HepG2 (cell line): ENCODE measurements around the gene FUT6. TPM values are rescaled to one million over a fixed set of nuclear protein-coding genes. Genes with fewer than 3 reads are reported as not detected.

Experiments used
- polyA plus RNA-seq, 8 experiments: library from polyadenylated mRNA; depleted of rRNA in 3 of 8; stranded (reverse) in 7 of 8; unstranded in 1 of 8; fragments of >200 nt; fragmentation: Illumina TruSeq in 4 of 8; extraction: Trizol in 4 of 8; gene quantifications; 2 replicates each; pipeline versions ENCODE4 v1.2.1 to v1.2.3, GENCODE V29; 2011 to 2016; ENCODE audit warnings: low read depth in 4 of 8, missing spikeins in 1 of 8, mixed read lengths in 1 of 8; ENCODE audit not compliant: insufficient read depth in 1 of 8
- total RNA-seq, 5 experiments: library from RNA; depleted of rRNA; stranded (reverse); fragments of >200 nt; fragmentation: Illumina TruSeq; extraction: Trizol; gene quantifications; 2 replicates each; pipeline ENCODE4 v1.2.3, GENCODE V29; 2016; ENCODE audit warnings: low read depth in 1 of 5

Gene FUT6
- total and polyA plus RNA-seq, 2 of the 13 experiments (the other 11 are each of a cell fraction or from before 2014, with no cell fraction given), result 8.2 to 27.7 TPM

Other genes starting within 250 kb of the FUT6 start
- 22.9 and 31.5 TPM in 2 replicates for gene SAFB2, start 216.9 kb downstream of the FUT6 start, total RNA-seq (2016; rRNA removed; fragmentation: Illumina TruSeq; extraction: Trizol)
- 11.2 and 16.8 TPM in 2 replicates for gene SAFB2, start 216.9 kb downstream of the FUT6 start, polyA plus RNA-seq (2011; rRNA removed)
- 28.4 and 43.4 TPM in 2 replicates for gene SAFB, start 216.6 kb downstream of the FUT6 start, total RNA-seq (2016; rRNA removed; fragmentation: Illumina TruSeq; extraction: Trizol)
- gene SAFB, start 216.6 kb downstream of the FUT6 start, polyA plus RNA-seq (2011; rRNA removed), result 21.0 and 27.2 TPM in 2 replicates
- 35.4 and 37.9 TPM in 2 replicates for gene MICOS13, start 159.2 kb downstream of the FUT6 start, total RNA-seq (2016; rRNA removed; fragmentation: Illumina TruSeq; extraction: Trizol)
- gene MICOS13, start 159.2 kb downstream of the FUT6 start, polyA plus RNA-seq (2011; rRNA removed), result 28.8 and 40.0 TPM in 2 replicates
- 2.8 TPM in 2 replicates for gene HSD11B1L, start 158.7 kb downstream of the FUT6 start, total RNA-seq (2016; rRNA removed; fragmentation: Illumina TruSeq; extraction: Trizol)
- 3.9 and 4.6 TPM in 2 replicates for gene HSD11B1L, start 158.7 kb downstream of the FUT6 start, polyA plus RNA-seq (2011; rRNA removed)
- gene RPL36, start 149.4 kb downstream of the FUT6 start, total RNA-seq (2016; rRNA removed; fragmentation: Illumina TruSeq; extraction: Trizol), result 706 and 763 TPM in 2 replicates
- 740 and 962 TPM in 2 replicates for gene RPL36, start 149.4 kb downstream of the FUT6 start, polyA plus RNA-seq (2011; rRNA removed)
- gene LONP1, start 119.6 kb downstream of the FUT6 start, total RNA-seq (2016; rRNA removed; fragmentation: Illumina TruSeq; extraction: Trizol), result 50.4 and 76.8 TPM in 2 replicates
- gene LONP1, start 119.6 kb downstream of the FUT6 start, polyA plus RNA-seq (2011; rRNA removed), result 59.5 and 69.0 TPM in 2 replicates
- gene CATSPERD, start 119.1 kb downstream of the FUT6 start, total RNA-seq (2016; rRNA removed; fragmentation: Illumina TruSeq; extraction: Trizol), result not detected in 2 replicates
- gene CATSPERD, start 119.1 kb downstream of the FUT6 start, polyA plus RNA-seq (2011; rRNA removed), result 0.04 TPM in 1 of 2 replicates, not detected in the other
- gene PRR22, start 55.0 kb downstream of the FUT6 start, total RNA-seq (2016; rRNA removed; fragmentation: Illumina TruSeq; extraction: Trizol), result 0.77 and 2.3 TPM in 2 replicates
- 0.84 and 1.0 TPM in 2 replicates for gene PRR22, start 55.0 kb downstream of the FUT6 start, polyA plus RNA-seq (2011; rRNA removed)
- gene DUS3L, start 48.5 kb downstream of the FUT6 start, total RNA-seq (2016; rRNA removed; fragmentation: Illumina TruSeq; extraction: Trizol), result 20.6 and 25.1 TPM in 2 replicates
- gene DUS3L, start 48.5 kb downstream of the FUT6 start, polyA plus RNA-seq (2011; rRNA removed), result 13.3 and 15.6 TPM in 2 replicates
- gene NRTN, start 34.6 kb downstream of the FUT6 start, total RNA-seq (2016; rRNA removed; fragmentation: Illumina TruSeq; extraction: Trizol), result 3.2 and 4.1 TPM in 2 replicates
- gene NRTN, start 34.6 kb downstream of the FUT6 start, polyA plus RNA-seq (2011; rRNA removed), result 5.3 and 7.3 TPM in 2 replicates
- 0.20 and 0.53 TPM in 2 replicates for gene FUT3, start 11.7 kb upstream of the FUT6 start, total RNA-seq (2016; rRNA removed; fragmentation: Illumina TruSeq; extraction: Trizol)
- 1.1 and 1.6 TPM in 2 replicates for gene FUT3, start 11.7 kb upstream of the FUT6 start, polyA plus RNA-seq (2011; rRNA removed)
- not detected in 2 replicates for gene FUT5, start 30.8 kb upstream of the FUT6 start, total RNA-seq (2016; rRNA removed; fragmentation: Illumina TruSeq; extraction: Trizol)
- 0.03 and 0.10 TPM in 2 replicates for gene FUT5, start 30.8 kb upstream of the FUT6 start, polyA plus RNA-seq (2011; rRNA removed)
- gene NDUFA11, start 64.1 kb upstream of the FUT6 start, total RNA-seq (2016; rRNA removed; fragmentation: Illumina TruSeq; extraction: Trizol), result 378 and 396 TPM in 2 replicates
- gene NDUFA11, start 64.1 kb upstream of the FUT6 start, polyA plus RNA-seq (2011; rRNA removed), result 286 and 302 TPM in 2 replicates
- gene VMAC, start 65.2 kb upstream of the FUT6 start, total RNA-seq (2016; rRNA removed; fragmentation: Illumina TruSeq; extraction: Trizol), result 1.2 and 2.4 TPM in 2 replicates
- 2.4 and 3.1 TPM in 2 replicates for gene VMAC, start 65.2 kb upstream of the FUT6 start, polyA plus RNA-seq (2011; rRNA removed)
- gene CAPS, start 74.6 kb upstream of the FUT6 start, total RNA-seq (2016; rRNA removed; fragmentation: Illumina TruSeq; extraction: Trizol), result 1.7 and 3.1 TPM in 2 replicates
- gene CAPS, start 74.6 kb upstream of the FUT6 start, polyA plus RNA-seq (2011; rRNA removed), result 3.1 and 4.5 TPM in 2 replicates
- 37.2 and 39.5 TPM in 2 replicates for gene RANBP3, start 138.4 kb upstream of the FUT6 start, total RNA-seq (2016; rRNA removed; fragmentation: Illumina TruSeq; extraction: Trizol)
- gene RANBP3, start 138.4 kb upstream of the FUT6 start, polyA plus RNA-seq (2011; rRNA removed), result 149 and 151 TPM in 2 replicates